Subcutaneous abdominal adipose tissue (tissue), 5 donors: ENCODE results near the gene ITGAE.

Source experiments
- H3K27ac ChIP-seq: one replicate; pipeline ENCODE4 v1.7.0; 2013; ENCODE audit warnings: low read depth, mild to moderate bottlenecking, inconsistent platforms, low read length, moderate library complexity
- H3K27me3 ChIP-seq, 5 donors: one replicate each; pipeline ENCODE4 v1.7.0; 2013; ENCODE audit warnings: low read length in 5 of 5, inconsistent platforms in 1 of 5; ENCODE audit not compliant: control insufficient read depth in 5 of 5, insufficient read depth in 4 of 5
- H3K36me3 ChIP-seq, 5 donors: one replicate each; pipeline ENCODE4 v1.7.0; 2013; ENCODE audit warnings: low read length in 5 of 5; ENCODE audit not compliant: control insufficient read depth in 5 of 5, insufficient read depth in 5 of 5
- H3K4me1 ChIP-seq, 5 donors: one replicate each; pipeline ENCODE4 v1.7.0; 2013; ENCODE audit warnings: low read length in 5 of 5, mild to moderate bottlenecking in 3 of 5, moderate library complexity in 1 of 5; ENCODE audit not compliant: control insufficient read depth in 5 of 5, insufficient read depth in 5 of 5
- H3K4me3 ChIP-seq, 5 donors: one replicate each; pipeline ENCODE4 v1.7.0; 2013; ENCODE audit warnings: low read length in 5 of 5, low read depth in 1 of 5
- H3K9ac ChIP-seq, 5 donors: one replicate each; pipeline ENCODE4 v1.7.0; 2013; ENCODE audit warnings: low read length in 5 of 5, mild to moderate bottlenecking in 4 of 5, moderate library complexity in 3 of 5
- H3K9me3 ChIP-seq, 5 donors: one replicate each; pipeline ENCODE4 v1.7.0; 2013; ENCODE audit warnings: low read length in 5 of 5; ENCODE audit not compliant: control insufficient read depth in 5 of 5
- donor health status: healthy.
- donor health status: healthy.
- donor health status: healthy.
- donor health status: healthy.
- donor health status: healthy.

The ITGAE gene

DNA sequence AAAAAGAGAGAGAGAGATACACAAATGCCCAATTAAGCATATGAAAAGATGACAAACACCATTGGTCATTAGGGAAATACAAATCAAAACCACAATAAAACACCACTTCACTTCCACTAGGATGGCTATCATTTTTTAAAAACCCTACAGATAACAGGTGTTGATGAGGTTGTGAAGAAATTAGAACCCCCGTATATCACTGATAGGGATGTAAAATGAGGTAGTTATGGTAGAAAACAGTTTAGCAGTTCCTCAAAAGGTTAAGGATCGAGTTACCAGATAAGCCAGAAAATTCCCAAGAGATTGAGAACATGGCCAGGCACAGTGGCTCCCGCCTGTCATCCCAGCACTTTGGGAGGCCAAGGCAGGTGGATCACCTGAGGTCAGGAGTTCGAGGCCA, 107.8 kb downstream of the ITGAE start:
- Histone ChIP-seq H3K4me1 (peaks cover 0 to 19% (median 13%) of the 10 kb centered on the region in 5 donors), H3K9me3 (peaks cover 0 to 6% (median 5%) of the 10 kb centered on the region in 5 donors), H3K4me3 (no peak overlapping the region), H3K27me3 (peaks cover 21 to 56% (median 43%) of the 10 kb centered on the region in 5 donors), H3K27ac (no peak overlapping the region), H3K36me3 (no peaks in the 10 kb centered on the region), H3K9ac (no peak overlapping the region)

- peaks cover 21 to 57% (median 41%) of the 10 kb centered on the region in 5 donors for H3K27me3 ChIP-seq
- peaks cover 0 to 19% (median 13%) of the 10 kb centered on the region in 5 donors for H3K4me1 ChIP-seq
- no peaks in the 10 kb centered on the region for H3K9me3 ChIP-seq
- no peaks in the 10 kb centered on the region for H3K36me3 ChIP-seq
- H3K4me3 ChIP-seq: no peak overlapping the region
- no peak overlapping the region for H3K9ac ChIP-seq
- no peak overlapping the region for H3K27ac ChIP-seq
These were observed 108.6 kb downstream of the ITGAE start for GRCh38 chr17:3692346-3692745.

- Histone ChIP-seq H3K4me1 (peaks cover 0 to 17% (median 13%) of the 10 kb centered on the region in 5 donors), H3K27ac (no peak overlapping the region), H3K9ac (no peak overlapping the region), H3K36me3 (no peaks in the 10 kb centered on the region), H3K9me3 (no peaks in the 10 kb centered on the region), H3K27me3 (peaks cover 19 to 52% (median 37%) of the 10 kb centered on the region in 5 donors), H3K4me3 (no peak overlapping the region)
These were observed 109.3 kb downstream of the ITGAE start for GRCh38 chr17:3691617-3692067.

GRCh38 chr17:3690094-3690715, 110.8 kb downstream of the ITGAE start:
- no peak overlapping the region for H3K9ac ChIP-seq
- H3K27me3 ChIP-seq: peaks cover 14 to 46% (median 31%) of the 10 kb centered on the region in 5 donors
- H3K9me3 ChIP-seq: no peaks in the 10 kb centered on the region
- H3K4me3 ChIP-seq: no peak overlapping the region
- peaks cover 0 to 3% (median under 1%) of the 10 kb centered on the region in 5 donors for H3K4me1 ChIP-seq
- H3K27ac ChIP-seq: no peak overlapping the region
- H3K36me3 ChIP-seq: no peaks in the 10 kb centered on the region

DNA sequence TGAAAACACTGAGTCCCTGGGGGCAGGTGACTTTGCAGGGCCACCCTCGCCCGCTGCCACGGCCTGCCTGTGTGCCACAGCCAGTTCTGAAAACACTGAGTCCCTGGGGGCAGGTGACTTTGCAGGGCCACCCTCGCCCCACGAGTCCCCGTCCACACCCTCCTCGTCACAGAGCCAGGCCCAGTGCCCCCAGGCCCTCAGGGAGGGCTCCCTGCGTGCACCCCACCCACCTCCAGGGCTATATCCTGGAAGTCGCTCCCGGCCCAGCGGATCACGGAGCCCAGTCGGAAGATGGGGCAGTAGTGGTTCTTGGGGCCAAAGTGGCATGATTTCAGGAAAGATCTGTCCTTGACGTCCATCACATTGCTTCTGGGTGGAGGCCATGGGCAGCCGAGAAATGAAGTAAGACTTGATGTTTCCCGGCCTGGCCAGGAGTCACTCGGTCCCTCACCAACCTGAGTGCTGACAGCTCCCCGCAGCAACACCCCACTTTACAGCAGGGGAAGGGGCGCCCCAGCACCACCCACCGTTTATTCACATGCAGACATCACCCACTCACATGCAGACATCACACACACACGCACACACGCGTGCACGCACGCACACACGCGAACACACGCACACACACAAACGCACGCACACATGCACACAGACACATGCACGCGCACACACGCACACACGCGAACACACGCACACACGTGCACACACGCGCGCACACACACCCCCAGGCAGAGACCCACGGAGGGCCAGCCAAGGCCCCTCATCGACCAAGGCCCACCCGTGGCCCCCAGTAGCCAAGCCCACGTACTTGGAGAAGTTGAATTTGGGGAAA, 111.5 kb downstream of the ITGAE start:
- Histone ChIP-seq H3K4me3 (no peak overlapping the region), H3K9me3 (no peaks in the 10 kb centered on the region), H3K27ac (no peak overlapping the region), H3K4me1 (no peaks in the 10 kb centered on the region), H3K36me3 (no peaks in the 10 kb centered on the region), H3K27me3 (peaks cover 8 to 46% (median 30%) of the 10 kb centered on the region in 5 donors), H3K9ac (no peak overlapping the region)

DNA sequence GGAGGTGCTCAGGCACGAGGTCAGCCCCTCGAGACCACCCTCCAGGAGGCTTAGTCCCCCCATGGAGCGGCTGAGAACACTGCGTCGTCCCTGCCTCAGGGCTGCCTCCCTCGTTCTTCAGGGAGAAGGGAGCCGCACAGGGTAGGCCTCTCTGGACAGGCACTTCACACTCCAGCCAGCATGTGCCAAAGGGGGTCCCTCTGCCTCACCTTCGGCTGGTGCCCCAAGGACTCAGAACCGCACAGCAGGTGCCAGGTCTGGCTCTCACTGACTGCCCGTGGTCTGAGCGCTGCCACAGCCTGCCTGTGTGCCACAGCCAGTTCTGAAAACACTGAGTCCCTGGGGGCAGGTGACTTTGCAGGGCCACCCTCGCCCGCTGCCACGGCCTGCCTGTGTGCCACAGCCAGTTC, 112.1 kb downstream of the ITGAE start:
- Histone ChIP-seq H3K27me3 (peaks cover 7 to 48% (median 35%) of the 10 kb centered on the region in 5 donors), H3K4me3 (no peak overlapping the region), H3K9me3 (no peaks in the 10 kb centered on the region), H3K4me1 (no peaks in the 10 kb centered on the region), H3K9ac (no peak overlapping the region), H3K36me3 (no peaks in the 10 kb centered on the region), H3K27ac (no peak overlapping the region)

- no peaks in the 10 kb centered on the region for H3K36me3 ChIP-seq
- no peak overlapping the region for H3K27ac ChIP-seq
- peaks cover 9 to 50% (median 39%) of the 10 kb centered on the region in 5 donors for H3K27me3 ChIP-seq
- H3K4me1 ChIP-seq: no peaks in the 10 kb centered on the region
- no peak overlapping the region for H3K4me3 ChIP-seq
- no peak overlapping the region for H3K9ac ChIP-seq
- no peaks in the 10 kb centered on the region for H3K9me3 ChIP-seq
These were observed 112.9 kb downstream of the ITGAE start for GRCh38 chr17:3688027-3688553.

DNA sequence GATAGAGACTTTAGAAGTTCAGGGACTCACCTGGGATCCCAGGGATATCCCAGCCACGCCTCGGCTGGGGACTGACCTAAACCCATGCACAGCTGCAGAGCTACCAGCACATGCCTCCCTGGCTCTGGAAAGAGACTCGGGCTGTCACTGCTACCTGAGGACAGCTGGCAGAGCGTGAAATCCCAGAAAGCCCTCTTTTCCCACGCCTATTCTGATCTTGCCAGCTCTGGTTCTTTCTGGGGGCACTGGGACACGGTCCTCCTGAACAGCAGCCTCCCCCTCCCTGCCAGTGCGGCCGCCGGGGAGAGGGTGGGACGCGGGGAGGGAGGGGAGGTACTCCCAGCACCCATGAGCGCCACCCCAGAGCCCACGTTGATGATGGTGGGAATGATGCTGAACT, 115.8 kb downstream of the ITGAE start:
- Histone ChIP-seq H3K27me3 (peaks cover 9 to 44% (median 31%) of the 10 kb centered on the region in 5 donors), H3K9me3 (no peaks in the 10 kb centered on the region), H3K4me3 (no peak overlapping the region), H3K9ac (no peak overlapping the region), H3K27ac (no peak overlapping the region), H3K4me1 (no peaks in the 10 kb centered on the region), H3K36me3 (no peaks in the 10 kb centered on the region)

GRCh38 chr17:3683054-3683511, 117.9 kb downstream of the ITGAE start:
- Histone ChIP-seq H3K27me3 (peaks cover 11 to 41% (median 24%) of the 10 kb centered on the region in 5 donors), H3K9me3 (no peaks in the 10 kb centered on the region), H3K36me3 (no peaks in the 10 kb centered on the region), H3K27ac (no peak overlapping the region), H3K9ac (no peak overlapping the region), H3K4me3 (no peak overlapping the region), H3K4me1 (no peaks in the 10 kb centered on the region)

DNA sequence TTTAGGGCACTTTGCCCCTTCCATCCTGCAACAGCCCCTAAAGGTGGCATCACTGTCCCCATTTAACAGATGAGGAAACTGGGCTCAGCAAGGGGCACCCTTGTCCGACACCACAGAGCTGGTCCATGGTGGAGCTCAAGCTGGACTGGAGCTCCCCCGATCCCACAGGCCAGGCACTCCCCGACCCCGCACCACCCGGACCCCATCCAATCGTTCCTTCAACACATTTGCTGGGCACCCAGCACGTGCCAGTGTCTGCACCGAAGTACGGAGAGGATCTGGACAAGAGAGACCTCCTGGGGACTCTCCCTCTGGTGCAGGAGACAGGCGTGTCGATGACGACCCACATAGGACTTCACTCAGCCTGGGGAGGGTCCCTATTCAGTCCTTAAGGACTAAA, 119.0 kb downstream of the ITGAE start:
- H3K9ac ChIP-seq: no peak overlapping the region
- no peak overlapping the region for H3K4me3 ChIP-seq
- no peaks in the 10 kb centered on the region for H3K9me3 ChIP-seq
- H3K36me3 ChIP-seq: no peaks in the 10 kb centered on the region
- H3K27me3 ChIP-seq: peaks cover 11 to 45% (median 28%) of the 10 kb centered on the region in 5 donors
- no peak overlapping the region for H3K27ac ChIP-seq
- H3K4me1 ChIP-seq: no peaks in the 10 kb centered on the region
